GM18870 (cell line): Measurements from ENCODE around the gene PGAM5.
"Not testable (repeated sequence)": the region's sequence is repeated elsewhere in the genome, so short reads cannot be mapped to it uniquely, and the experiment has no call there.

ENCODE experiments used
- ATAC-seq: cut with Tn5 transposase; IDR thresholded peaks from one replicate; pipeline ENCODE4 v1.9.1; 2021; ENCODE audit warnings: moderate library complexity; ENCODE audit not compliant: unreplicated experiment

The PGAM5 gene

GRCh38 chr12:132741620-132742019 is 31.0 kb downstream of the PGAM5 start:
- ATAC-seq = no peak

DNA sequence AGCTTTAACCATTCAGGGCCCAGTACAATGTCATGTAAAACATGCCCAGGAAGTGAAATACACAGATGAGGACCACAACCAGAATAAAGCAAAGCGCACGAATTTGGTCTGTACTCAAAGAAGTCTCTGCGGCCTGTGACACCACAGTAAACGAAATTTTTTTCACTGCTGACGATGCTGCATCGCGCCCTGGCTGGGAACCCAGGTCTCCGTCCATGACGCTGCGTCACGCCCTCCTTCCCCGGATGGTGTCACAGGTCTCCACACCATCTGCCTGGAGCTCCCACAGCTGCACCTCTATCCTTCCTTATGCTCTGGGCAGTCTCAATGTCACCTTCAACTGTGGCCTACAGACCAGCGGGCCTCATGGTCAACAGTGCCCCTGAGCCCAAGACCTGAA is 33.2 kb downstream of the PGAM5 start:
- ATAC-seq = no peak

DNA sequence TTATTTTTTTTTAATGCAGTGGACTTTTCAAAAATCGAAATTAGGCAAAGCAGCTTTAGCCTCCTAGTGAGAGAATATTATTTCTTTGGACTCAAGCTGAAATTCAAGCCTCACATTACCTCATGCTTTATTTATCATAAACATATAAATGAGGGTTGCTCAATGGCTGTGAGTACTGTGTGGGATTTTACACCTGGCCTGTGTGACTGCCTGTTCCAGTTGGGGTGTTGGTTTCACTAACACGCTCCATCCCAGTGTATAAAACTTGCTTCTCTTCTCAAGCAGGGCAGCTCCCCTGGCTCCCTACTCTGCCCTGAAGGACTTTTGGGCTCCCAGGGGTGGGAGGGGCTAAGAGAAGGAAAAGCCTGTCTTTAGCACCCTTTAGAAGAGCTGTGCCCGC is 36.0 kb downstream of the PGAM5 start:
- ATAC-seq = no peak

DNA sequence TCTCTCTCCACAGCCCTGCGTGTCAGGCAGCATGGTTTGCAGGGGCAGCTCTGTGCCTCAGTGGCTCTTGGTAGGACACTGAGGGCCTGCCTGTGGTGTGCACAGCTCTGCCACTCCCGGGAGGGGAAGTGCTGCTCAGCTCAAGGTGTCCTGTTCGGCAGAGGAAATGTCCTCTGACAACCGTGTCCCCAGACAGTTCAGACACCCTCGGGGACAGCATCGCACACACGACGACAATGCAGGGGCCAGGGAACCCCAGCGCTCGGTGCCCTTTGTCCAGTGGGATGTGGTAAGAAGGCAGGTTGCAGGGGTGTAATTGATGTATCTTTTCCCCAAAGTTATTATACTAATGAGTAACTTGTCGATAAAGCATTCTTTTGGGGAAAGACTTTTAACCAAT is 36.8 kb downstream of the PGAM5 start:
- ATAC-seq = no peak

GRCh38 chr12:132747896-132748295 is 37.3 kb downstream of the PGAM5 start:
- no peak for ATAC-seq

DNA sequence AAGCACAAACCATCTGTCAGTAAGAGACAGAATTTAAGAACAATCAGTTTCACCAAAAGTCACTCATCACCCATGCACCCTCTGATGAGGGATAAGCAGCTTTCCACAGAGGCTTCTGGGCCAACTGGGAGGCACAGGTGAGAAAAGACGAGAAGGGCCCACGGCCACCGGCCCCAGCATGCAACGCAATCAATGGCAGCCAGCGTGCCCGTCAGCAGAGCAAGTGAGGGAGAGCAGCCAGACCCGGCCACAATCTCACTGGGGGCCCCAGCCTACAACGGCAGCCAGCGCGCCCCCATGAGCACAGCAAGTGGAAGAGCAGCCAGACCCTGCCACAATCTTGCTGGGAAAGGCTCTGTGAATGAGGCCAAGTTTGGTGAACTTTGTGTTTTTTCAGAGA is 37.7 kb downstream of the PGAM5 start:
- no peak for ATAC-seq

DNA sequence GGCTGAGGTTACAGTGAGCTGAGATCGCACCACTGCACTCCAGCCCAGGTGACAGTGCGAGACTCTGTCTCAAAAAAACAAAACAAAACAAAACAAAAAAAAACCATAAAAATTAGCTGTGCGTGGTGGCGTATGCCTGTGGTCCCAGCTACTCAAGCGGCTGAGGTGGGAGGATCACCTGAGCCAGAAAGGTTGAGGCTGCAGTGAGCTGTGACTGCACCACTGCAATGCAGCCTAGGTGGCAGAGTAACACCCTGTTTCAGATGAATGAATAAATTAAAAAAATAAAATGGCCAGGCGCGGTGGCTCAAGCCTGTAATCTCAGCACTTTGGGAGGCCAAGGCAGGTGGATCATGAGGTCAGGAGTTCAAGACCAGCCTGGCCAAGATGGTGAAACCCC is 43.0 kb downstream of the PGAM5 start:
- not testable (repeated sequence) for ATAC-seq

DNA sequence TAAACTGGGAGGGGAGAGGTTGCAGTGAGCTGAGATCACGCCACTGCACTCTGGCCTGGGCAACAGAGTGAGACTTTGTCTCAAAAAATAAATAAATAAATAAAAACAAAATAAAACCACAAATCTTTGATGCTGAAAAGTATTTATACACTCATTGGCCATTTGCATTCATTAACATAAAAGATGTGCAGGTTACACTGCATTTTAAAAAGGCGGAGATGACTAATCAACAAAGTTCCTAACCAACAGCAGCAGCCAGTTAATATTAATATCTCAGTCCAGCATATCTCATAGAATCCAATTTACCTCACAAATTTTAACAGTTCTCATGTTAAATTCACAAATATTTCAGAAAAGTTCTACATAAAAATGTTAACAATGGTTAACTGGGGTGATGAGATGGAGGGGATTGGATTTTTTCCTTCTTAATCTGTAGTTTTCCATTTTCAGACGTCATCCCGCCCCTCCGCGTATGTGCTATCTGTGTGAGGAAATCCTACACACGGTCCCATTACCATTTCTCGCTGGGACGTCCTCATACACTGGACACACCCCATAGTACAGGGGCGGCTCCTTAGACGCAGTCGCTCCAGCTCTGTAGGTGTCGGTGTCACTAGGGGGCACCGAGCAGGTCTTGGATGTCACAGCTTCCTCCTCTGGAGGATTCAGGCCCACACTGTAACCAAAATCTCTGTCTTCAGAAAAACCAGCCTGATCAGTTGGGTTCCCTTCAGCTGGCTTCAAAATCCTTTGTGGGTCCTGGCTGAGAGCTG is 43.7 kb downstream of the PGAM5 start:
- ATAC-seq = no peak

- not testable (repeated sequence) for ATAC-seq
Observed at GRCh38 chr12:132758825-132759224, 48.2 kb downstream of the PGAM5 start.

GRCh38 chr12:132759359-132759758 is 48.7 kb downstream of the PGAM5 start:
- no peak for ATAC-seq

GRCh38 chr12:132761032-132761920 is 50.6 kb downstream of the PGAM5 start, which contains the start of gene ANKLE2:
TSS of gene ANKLE2 (minus strand) at chr12:132761832. CDS start at chr12:132761798, 34 bp downstream.
- ATAC-seq = no peak

- ATAC-seq = no peak
Observed at GRCh38 chr12:132761921-132762583, 51.4 kb downstream of the PGAM5 start.

DNA sequence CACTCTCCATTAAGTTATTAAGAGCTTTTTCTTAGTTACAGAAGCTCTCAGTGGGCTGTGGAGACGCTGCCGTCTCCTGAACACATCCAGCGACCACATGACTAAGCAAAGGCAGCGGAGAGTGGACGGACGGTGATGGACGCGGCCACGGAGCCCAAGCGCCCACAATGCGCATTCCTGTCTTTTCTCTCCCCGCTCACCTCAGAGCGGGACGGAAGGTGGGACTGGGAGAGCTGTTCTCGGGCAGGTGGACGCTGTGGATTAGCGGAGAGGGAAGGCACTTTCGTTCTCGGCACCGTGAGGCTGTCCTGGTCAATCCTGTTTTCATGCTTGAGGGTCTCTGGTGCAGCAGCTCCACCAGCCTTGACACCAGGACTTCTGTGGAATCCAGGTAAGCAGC is 53.6 kb downstream of the PGAM5 start:
- no peak for ATAC-seq

DNA sequence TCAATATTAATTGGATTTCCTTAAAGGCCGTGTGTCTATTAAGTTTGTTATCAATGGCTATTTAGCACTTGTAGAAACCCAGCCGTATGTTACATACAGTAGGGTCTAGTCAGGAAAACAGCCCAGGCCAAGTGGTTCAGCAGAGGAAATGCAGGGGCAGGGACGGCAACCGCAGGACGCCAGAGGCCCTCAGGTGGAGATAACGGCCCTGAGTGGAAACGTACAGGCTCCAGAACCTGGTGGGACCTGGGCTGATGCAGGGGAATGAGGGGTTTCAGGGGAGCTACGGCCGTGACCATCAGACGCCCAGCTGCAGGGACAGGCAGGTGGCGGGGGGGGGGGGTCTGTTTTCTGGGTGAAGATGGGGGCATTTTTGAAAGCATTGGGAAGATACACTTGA is 54.7 kb downstream of the PGAM5 start:
- ATAC-seq = no peak

GRCh38 chr12:132766380-132767085 is 55.9 kb downstream of the PGAM5 start:
- no peak for ATAC-seq

DNA sequence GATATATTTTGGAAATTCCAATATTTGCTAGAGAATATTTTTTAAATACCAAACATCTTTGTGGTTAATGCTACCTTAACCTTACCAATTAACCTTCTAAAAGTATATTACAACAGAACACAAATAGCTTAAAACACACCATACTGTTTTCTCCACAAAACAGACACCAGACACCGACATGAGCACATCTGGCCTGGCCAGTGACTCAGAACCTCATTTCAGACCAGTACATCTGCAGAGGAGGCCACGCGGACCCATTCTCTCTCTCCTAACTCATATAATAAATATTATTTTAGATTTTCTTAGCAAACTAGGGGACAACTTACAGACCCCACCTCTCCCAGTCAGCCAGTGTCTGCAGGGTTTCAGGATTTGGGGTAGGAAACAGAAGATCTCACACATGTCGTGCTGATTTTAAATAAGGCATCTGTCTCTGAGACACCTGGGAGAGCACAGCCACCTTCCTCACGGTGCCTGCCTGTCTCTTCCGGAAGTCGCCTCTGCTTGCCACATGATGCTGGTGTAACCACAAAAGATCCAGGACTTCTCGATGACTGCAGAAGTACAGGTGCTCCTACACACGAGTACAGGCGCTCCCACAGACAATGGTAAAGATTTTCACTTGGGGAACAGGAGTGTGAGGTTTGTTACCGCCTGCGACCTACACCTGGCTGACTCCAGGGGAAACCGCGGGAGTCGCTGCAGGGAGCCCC is 60.6 kb downstream of the PGAM5 start:
- peak; percentile 43 for ATAC-seq
